HuH-7.5 (cell line): ENCODE results near the gene CRYGN.

Source experiments
- DNase-seq: peaks from one replicate; pipeline ENCODE4 v3.0.0; 2011; ENCODE audit warnings: low spot score

The CRYGN gene

DNA sequence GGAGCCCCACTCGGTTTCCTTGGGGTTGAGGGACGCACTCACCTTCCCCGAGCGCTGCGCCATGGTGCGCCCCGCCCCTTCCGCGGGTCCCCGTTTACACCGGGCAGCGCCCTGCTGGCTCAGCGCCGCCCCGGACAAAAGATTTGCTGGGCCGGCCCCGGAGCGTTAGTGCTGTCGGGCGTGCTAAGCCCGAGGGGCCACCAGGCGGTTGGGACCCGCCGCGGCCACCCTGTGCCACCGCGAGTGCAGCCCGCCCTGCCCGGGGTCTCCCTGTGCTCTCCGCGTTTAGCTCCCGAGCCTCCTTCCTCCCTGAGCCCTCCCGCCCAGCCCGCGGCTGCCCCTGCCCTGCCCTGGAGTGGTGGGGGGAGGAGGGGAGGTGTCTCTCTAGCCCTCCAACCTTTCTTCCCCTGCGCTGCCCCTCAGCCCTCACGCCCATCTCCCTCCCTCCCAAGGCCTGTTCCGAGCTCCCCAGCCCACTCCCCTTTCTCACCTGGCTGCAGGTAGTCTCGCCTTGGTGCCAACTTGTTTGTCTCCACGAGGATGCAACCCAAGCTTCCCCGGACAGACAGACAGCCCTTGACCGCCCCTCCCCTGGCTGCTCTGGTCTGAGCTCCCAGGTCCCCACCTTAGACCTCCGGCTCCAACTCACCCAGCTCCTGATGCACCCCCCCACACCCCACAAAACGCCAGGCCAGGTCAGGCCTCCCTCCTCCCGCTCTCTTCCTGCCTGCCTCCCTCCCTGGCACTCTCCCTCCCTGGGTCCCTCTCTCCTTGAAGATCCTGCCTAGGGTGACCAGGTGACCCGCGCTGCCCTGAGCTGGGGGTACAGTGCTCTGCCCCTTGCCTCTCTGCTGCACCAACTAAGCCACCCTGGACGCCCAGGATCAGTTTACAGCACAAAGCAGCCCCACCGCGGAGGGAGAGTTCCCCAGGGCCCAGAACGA lies at the start of gene CRYGN:
TSS of gene CRYGN (minus strand) at position 287 of the 944 bp plus-strand sequence. CDS start at position 63, 224 bp downstream.
- DNase-seq, result no peak

GRCh38 chr7:151489498-151489897 lies 49.6 kb upstream of the CRYGN start:
- no peak for DNase-seq

- DNase-seq, result no peak
Measured at GRCh38 chr7:151488096-151488495, 48.2 kb upstream of the CRYGN start.

DNA sequence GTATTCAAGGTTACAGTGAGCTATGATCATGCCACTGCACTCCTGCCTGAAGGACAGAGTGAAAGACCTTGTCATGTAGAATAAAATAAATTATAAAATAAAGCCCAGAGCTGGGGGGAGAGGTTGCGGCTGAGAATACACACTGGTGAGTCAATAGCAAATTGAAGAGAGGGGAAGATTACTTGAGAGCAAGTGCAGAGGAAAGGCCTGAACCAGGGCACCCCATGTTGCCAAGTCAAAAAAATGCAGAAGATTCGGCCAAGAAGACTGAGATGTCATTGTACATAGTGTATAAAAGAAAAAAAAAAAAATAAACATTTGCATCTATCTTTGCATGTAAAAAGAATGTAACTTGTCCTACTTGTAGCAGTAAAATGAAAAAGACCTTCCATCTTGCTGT lies 47.3 kb upstream of the CRYGN start:
- DNase-seq, result no peak

- no peak for DNase-seq
Measured at GRCh38 chr7:151486074-151486473, 46.1 kb upstream of the CRYGN start.

- no peak for DNase-seq
Measured at GRCh38 chr7:151484971-151485707, 45.2 kb upstream of the CRYGN start.

GRCh38 chr7:151483711-151483983 lies 43.7 kb upstream of the CRYGN start:
- DNase-seq, result no peak

GRCh38 chr7:151482883-151483710 lies 43.2 kb upstream of the CRYGN start:
- no peak for DNase-seq

GRCh38 chr7:151481650-151482505 lies 41.9 kb upstream of the CRYGN start:
- no peak for DNase-seq

DNA sequence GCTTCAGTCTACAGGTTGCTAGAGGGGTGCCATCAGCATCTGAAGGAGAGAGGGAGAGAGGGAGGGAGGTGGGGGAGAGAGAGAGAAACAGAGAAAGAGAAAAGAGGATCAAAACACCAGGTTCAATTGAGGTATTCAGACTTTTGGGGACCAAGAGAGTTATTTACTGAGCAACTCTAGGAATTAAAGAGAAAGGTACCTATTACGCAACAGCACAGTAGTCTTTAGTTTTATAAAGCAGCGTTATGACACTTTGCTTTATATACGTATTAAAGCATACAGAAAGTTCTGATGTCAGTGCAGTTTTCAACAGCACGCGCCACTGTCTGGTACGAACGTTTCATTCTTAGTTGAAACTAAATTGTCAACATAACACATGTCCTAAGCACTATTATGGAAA lies 37.9 kb upstream of the CRYGN start:
- DNase-seq, result no peak

GRCh38 chr7:151472644-151473380 lies 32.9 kb upstream of the CRYGN start:
- DNase-seq, result no peak

DNA sequence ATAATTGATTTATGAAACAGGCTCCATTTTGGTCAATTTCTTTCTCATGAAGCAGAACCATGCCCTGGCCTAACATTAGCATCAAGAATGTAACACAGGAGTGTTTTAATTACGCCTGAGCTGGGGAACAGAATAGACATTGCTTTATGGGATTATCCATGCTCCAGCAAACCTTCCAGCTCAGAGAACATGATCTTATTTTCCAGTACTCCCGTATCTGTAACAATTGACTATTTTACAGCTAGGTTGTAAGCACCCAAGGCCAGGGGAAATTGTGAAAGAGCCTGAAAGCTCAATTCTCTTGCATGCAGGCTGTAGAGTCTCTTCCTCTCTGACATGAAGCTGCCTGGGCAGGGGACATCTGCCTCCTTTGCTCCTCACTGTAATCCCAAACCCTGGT lies 30.8 kb upstream of the CRYGN start:
- no peak for DNase-seq

DNA sequence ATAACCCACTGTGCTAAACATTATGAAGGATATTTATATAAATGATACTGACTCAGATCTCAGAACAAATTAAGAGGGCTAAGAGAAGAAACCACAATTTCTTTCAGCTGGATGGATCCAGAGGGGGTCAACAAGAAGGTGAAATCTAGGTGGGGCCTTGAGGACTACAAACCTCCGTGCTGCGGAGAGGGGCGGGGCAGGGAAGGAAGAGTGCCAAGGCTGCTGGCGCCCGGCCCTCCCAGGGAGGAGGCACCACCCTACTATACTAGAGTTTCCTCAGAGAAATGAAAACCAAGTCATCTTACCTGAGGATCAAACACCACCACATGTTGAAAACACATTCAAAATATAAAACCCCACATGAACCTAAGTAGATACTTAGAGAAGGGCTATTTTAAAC lies 29.3 kb upstream of the CRYGN start:
- no peak for DNase-seq

DNA sequence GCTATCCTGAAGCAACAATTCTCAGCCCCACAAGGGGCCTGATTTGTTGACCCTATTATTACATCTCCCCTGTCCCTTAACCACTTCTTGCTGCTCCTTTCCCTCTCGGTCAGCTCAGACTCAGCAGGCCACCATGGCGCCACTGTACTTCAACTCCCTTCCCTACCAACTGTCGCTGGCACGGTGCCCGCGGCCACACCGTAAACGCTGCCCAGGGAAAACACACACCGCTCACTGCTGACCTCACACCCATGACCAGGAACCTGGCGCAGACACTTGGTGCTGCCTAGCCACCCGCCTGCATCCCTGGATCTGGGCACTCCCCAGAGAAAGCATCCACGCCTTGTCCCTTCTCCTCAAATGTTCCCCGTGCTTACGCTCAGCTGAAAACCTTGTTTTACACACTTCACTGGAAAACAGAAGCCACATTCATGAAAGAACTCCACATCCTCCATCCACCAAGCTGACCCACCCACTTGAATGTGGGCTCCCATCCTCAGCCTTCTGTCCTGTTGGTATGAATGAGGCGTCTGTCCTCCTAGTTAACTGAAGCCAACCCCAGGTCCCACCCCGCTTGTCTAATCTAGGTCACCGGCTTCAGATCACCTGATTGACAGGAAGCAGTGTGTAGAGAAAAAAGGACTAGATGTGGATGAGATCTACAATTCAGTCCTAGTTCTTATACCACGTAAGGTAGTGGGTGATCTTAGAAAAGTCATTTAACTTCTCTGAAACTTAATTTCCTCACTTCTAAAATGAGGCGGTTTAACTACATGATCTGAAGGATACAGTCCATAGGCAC lies 28.5 kb upstream of the CRYGN start:
- DNase-seq, result no peak

DNA sequence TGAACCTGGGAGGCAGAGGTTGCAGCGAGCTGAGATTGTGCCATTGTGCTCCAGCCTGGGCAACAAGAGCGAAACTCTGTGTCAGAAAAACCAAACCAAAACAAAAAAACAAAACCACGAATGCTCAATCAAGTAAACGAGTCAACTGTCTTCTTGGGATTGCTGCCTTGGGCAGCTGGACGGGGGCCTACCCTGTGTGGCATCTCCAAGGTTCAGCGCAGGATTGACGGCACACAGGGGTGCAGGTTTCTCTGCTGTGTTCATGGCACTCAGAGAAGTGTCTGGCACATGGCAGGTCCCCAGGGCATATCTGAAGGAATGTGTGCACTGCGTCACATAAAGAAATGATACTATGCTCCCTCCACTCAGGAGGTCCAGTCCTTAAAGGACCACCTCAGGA lies 25.2 kb upstream of the CRYGN start:
- DNase-seq, result no peak

DNA sequence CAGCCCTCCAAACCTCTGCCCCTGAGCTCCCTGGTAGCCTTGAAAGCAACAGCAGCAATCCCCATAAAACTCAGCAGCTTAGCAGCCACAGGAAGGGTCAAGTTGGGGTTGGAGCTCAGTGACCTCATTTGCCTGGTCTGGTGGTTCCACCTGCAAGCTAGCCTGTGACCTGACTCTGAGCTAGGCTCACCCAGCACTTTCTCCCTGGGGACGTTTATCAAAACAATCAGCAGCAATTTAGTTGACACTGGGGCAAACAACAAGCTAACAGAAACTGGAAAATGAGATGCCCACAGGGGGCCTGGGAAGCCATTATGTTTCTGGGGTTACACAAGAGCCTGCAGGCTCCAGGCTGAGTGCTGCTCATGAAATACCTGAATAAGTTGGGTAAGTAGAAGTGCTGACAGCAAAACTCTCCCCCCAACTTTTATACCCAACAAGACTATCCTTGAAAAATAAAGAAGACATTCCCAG lies 22.4 kb upstream of the CRYGN start:
- DNase-seq, result no peak

- DNase-seq, result no peak
Measured at GRCh38 chr7:151461942-151462230, 21.9 kb upstream of the CRYGN start.

DNA sequence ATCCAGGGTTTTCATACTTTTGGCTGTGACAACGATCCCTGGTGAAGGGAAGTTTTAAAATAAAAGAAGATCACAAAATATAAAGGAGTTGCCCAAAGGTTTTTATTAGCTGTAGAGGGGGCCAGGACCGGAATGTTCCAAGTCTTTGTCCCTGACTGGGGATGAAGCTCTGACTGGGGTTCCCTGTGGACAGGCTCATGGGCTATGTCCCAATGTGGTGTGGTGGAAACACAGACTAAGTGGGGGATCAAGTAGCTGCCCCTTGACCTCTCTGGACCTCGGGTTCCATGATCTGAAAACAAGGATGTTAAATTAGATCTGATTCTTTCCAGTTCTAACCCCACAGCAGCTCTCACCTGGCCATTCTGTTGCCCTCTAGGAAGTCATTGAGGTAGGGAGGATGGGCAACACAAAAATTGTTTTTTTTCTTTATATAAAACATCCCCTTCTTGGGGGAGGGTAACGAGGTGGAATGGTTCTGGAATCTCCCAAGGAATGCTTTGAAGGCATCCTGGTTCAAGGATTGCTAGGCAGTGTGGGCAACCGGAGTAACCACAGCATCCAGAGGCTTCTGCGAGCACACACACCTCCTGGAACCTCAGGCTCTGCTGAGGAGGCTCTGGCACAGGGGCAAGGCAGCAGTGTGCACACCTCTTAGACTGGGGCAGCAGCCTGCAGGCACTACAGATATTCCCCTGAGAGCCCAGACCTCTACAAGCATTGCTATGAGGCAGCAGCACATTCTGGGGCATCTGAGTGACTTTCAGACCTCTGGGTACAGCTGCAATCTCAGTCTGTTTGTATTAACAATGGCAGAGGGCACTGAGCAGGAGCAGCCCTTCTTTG lies 21.4 kb upstream of the CRYGN start:
- DNase-seq, result no peak

DNA sequence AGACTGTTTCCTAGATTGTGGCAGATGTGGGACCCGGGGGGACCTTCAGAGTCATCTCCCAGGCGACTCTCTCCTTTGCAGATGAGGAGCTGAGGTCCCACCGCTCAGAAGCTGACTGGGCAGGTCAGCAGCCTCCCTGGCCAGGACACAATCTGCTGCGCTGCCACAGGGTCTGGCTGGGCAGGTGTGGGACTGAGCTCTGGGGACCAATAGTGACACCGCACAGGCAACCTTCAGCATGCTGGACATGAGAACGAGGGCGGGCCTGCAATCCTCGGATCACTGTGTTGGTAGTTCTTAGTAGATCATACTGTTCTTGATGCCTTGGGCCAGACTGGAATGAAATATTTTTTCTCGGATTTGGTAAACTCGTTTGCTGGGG lies 20.5 kb upstream of the CRYGN start:
- no peak for DNase-seq
